Endothelial cell of umbilical vein (primary cell): ENCODE results near the gene TMEM222. TPM values are rescaled to one million over a fixed set of nuclear protein-coding genes. Genes with fewer than 3 reads are reported as not detected.

Experiments
- BruUV-seq: library from RNA; stranded (reverse); fragments of 400-500 nt; replicated peaks from 2 replicates; lab custom pipeline; 2021; lab: Mats Ljungman, UMichigan
- CTCF ChIA-PET: fragments of 300-600, 350-600 bp; sonication (Branson Sonifier 250); formaldehyde crosslinking; loops from one replicate; lab custom pipeline; 2021; ENCODE audit warnings: antibody characterized with exemption, inconsistent platforms; lab: Charles Lee
- POLR2A ChIA-PET: fragments of 300-600, 350-600 bp; sonication (Branson Sonifier 250); formaldehyde crosslinking; loops from one replicate; lab custom pipeline; 2021; ENCODE audit warnings: antibody characterized with exemption, inconsistent platforms; lab: Charles Lee
- DNase-seq: peaks from one replicate; pipeline ENCODE4 v3.0.0-alpha.2; 2011; ENCODE audit warnings: low read depth, low spot score
- FAIRE-seq: peaks from 2 replicates; lab custom pipeline; 2011; peaks lifted over from hg19 to GRCh38; lab: Jason Lieb, UNC
- H2AFZ ChIP-seq: 2 replicates; pipeline ENCODE4 v1.6.0; 2012; ENCODE audit warnings: low read depth, low read length, control low read depth, inconsistent platforms
- H3K27ac ChIP-seq: 2 replicates; pipeline ENCODE4 v1.5.1; 2011; ENCODE audit warnings: low read depth, mild to moderate bottlenecking, control low read depth, low read length, moderate library complexity; ENCODE audit not compliant: insufficient read depth
- H3K27me3 ChIP-seq, 2 experiments: 2 replicates each; pipeline versions ENCODE4 v1.6.0 to v1.6.1; 2011; ENCODE audit warnings: low read length in 2 of 2, mixed read lengths in 1 of 2; ENCODE audit not compliant: control insufficient read depth in 2 of 2, insufficient read depth in 2 of 2
- H3K36me3 ChIP-seq, 2 experiments: 2 replicates in 1 of 2; 3 replicates in 1 of 2; pipeline ENCODE4 v1.5.1; 2011; ENCODE audit warnings: low read length in 2 of 2, mild to moderate bottlenecking in 1 of 2, moderate library complexity in 1 of 2; ENCODE audit not compliant: control insufficient read depth in 2 of 2, insufficient read depth in 2 of 2; ENCODE audit errors: extremely low read depth in 1 of 2
- H3K4me1 ChIP-seq: 3 replicates; pipeline ENCODE4 v1.5.1; 2011; ENCODE audit warnings: mild to moderate bottlenecking, low read length; ENCODE audit not compliant: control insufficient read depth, insufficient read depth; ENCODE audit errors: extremely low read depth
- H3K4me2 ChIP-seq: 2 replicates; pipeline ENCODE4 v1.6.1; 2011; ENCODE audit warnings: low read length, control low read depth, mixed read lengths; ENCODE audit not compliant: insufficient read depth
- H3K4me3 ChIP-seq, 3 experiments: fragments of 200-600 bp in 1 of 3; sonication (generic), shearing (Covaris generic) in 1 of 3; replicated peaks in 1 of 3; 2 replicates each; pipeline ENCODE4 v1.5.1; 2011 to 2016; ENCODE audit warnings: control low read depth in 3 of 3, low read length in 3 of 3, mild to moderate bottlenecking in 2 of 3, inconsistent platforms in 1 of 3, low read depth in 1 of 3, moderate library complexity in 1 of 3; ENCODE audit not compliant: insufficient read depth in 1 of 3
- H3K79me2 ChIP-seq: 2 replicates; pipeline ENCODE4 v1.6.0; 2012; ENCODE audit warnings: low read length, inconsistent platforms; ENCODE audit not compliant: control insufficient read depth, insufficient read depth
- H3K9ac ChIP-seq: replicated peaks from 2 replicates; pipeline ENCODE3; 2011; ENCODE audit warnings: low read length, control low read depth; ENCODE audit not compliant: insufficient read depth; ENCODE audit errors: extremely low read depth
- H3K9me1 ChIP-seq: replicated peaks from 3 replicates; pipeline ENCODE4 v1.6.0; 2011; ENCODE audit warnings: mild to moderate bottlenecking, low read length; ENCODE audit not compliant: control insufficient read depth, insufficient read depth; ENCODE audit errors: extremely low read depth
- H3K9me3 ChIP-seq: replicated peaks from 2 replicates; pipeline ENCODE4 v1.5.1; 2012; ENCODE audit warnings: low read length, inconsistent platforms; ENCODE audit not compliant: control insufficient read depth, insufficient read depth
- H4K20me1 ChIP-seq: replicated peaks from 2 replicates; pipeline ENCODE3; 2011; ENCODE audit warnings: mild to moderate bottlenecking, low read length; ENCODE audit not compliant: control insufficient read depth, insufficient read depth; ENCODE audit errors: extremely low read depth
- EZH2 ChIP-seq: IDR thresholded peaks from 2 replicates; pipeline ENCODE4 v1.6.1; 2012; ENCODE audit warnings: borderline replicate concordance, low read depth, mild to moderate bottlenecking, moderate library complexity, low read length, inconsistent platforms; ENCODE audit not compliant: severe bottlenecking
- FOS ChIP-seq: IDR thresholded peaks from 2 replicates; pipeline ENCODE4 v1.6.1; 2011; ENCODE audit warnings: mild to moderate bottlenecking, low read length, moderate library complexity, borderline replicate concordance; ENCODE audit not compliant: insufficient read depth
- GATA2 ChIP-seq: IDR thresholded peaks from 2 replicates; pipeline ENCODE4 v1.7.0; 2011; ENCODE audit warnings: low read depth, mild to moderate bottlenecking, moderate library complexity, mixed read lengths, low read length; ENCODE audit not compliant: insufficient read length, insufficient read depth
- JUN ChIP-seq: IDR thresholded peaks from 2 replicates; pipeline ENCODE4 v1.6.1; 2011; ENCODE audit warnings: borderline replicate concordance, low read depth; ENCODE audit not compliant: insufficient read length, insufficient read depth
- MYC ChIP-seq: IDR thresholded peaks from one replicate; pipeline ENCODE4 v1.6.1; 2011; ENCODE audit warnings: mild to moderate bottlenecking, low read depth, low read length
- POLR2A ChIP-seq: IDR thresholded peaks from 2 replicates; pipeline ENCODE4 v1.6.1; 2012; ENCODE audit warnings: low read depth, mild to moderate bottlenecking, control low read depth, low read length
- POLR2AphosphoS5 ChIP-seq: IDR thresholded peaks from 2 replicates; pipeline ENCODE4 v1.6.1; 2012; ENCODE audit warnings: low read depth, mild to moderate bottlenecking, control low read depth, low read length, moderate library complexity; ENCODE audit not compliant: insufficient read depth
- dilution Hi-C: fragments of 300-500 bp; cut with MboI; formaldehyde crosslinking; loops from one replicate; pipeline ENCODE4 v1.15.0; 2019; ENCODE audit warnings: low sequenced_read_pairs; ENCODE audit not compliant: extremely low pct_ligation_motif_present
- intact Hi-C: fragments of 100-400 bp; cut with micrococcal nuclease; formaldehyde crosslinking; loops from one replicate; pipeline ENCODE4 v1.10.0; 2022
- polyA plus RNA-seq, 4 experiments: library from polyadenylated mRNA; depleted of rRNA in 3 of 4; stranded (reverse) in 3 of 4; unstranded in 1 of 4; fragments of >200 nt; gene quantifications; 2 replicates each; pipeline versions ENCODE4 v1.2.1 to v1.2.3, GENCODE V29; 2011 to 2012; ENCODE audit warnings: missing spikeins in 1 of 4
- total RNA-seq: library from RNA; stranded (reverse); gene quantifications from 2 replicates; pipeline ENCODE4 v1.2.3, GENCODE V29; 2021
- TF ChIP-seq, protein P1 (sequence below), 2 donors: IDR thresholded peaks; 1 replicate in 1 of 2; 2 replicates in 1 of 2; pipeline ENCODE4 v1.5.1; 2011; ENCODE audit warnings: low read length in 2 of 2, mild to moderate bottlenecking in 2 of 2, moderate library complexity in 2 of 2, control low read depth in 1 of 2, inconsistent platforms in 1 of 2, low read depth in 1 of 2; ENCODE audit not compliant: insufficient read depth in 1 of 2; ENCODE audit errors: extremely low read depth in 1 of 2
- TF ChIP-seq, protein P2 (sequence below): IDR thresholded peaks from 2 replicates; pipeline ENCODE4 v1.6.1; 2011; ENCODE audit not compliant: insufficient read depth, insufficient read length

TMEM222 gene
- total and polyA plus RNA-seq, 2 donors (not counting 3 experiments of a cell fraction or from before 2014, with no cell fraction given): 45.8 to 76.1 TPM

DNA sequence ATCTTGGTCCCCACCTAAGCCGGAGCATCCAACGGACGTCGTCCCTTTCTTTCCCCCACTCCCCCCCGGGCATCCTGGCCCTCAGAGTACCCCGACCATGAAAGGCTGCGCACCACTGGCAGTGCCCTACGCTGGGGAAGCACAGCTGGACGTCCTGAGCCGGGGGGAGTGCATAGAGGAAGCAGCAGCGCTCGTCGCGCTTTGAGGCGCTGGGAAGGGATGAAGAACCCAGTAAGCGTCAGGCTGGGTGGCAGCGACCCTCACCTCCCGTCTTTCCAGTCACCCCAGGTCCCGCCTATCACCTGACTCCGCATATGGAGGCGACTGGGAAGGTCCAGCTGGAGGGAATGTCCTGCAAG lies 39.1 kb downstream of the TMEM222 start:
- TF ChIP-seq POLR2A: no peak
- TF ChIP-seq EZH2: no peak
- TF ChIP-seq POLR2AphosphoS5: no peak
- no peak for TF ChIP-seq JUN
- TF ChIP-seq FOS: no peak
- no peak for TF ChIP-seq GATA2
- TF ChIP-seq MYC: no peak
- TF ChIP-seq, protein P1, sequence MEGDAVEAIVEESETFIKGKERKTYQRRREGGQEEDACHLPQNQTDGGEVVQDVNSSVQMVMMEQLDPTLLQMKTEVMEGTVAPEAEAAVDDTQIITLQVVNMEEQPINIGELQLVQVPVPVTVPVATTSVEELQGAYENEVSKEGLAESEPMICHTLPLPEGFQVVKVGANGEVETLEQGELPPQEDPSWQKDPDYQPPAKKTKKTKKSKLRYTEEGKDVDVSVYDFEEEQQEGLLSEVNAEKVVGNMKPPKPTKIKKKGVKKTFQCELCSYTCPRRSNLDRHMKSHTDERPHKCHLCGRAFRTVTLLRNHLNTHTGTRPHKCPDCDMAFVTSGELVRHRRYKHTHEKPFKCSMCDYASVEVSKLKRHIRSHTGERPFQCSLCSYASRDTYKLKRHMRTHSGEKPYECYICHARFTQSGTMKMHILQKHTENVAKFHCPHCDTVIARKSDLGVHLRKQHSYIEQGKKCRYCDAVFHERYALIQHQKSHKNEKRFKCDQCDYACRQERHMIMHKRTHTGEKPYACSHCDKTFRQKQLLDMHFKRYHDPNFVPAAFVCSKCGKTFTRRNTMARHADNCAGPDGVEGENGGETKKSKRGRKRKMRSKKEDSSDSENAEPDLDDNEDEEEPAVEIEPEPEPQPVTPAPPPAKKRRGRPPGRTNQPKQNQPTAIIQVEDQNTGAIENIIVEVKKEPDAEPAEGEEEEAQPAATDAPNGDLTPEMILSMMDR (IDR thresholded peaks at IDR 0.05; ENCODE audit: extremely low read depth in 1 of 2, insufficient read depth in 1 of 2, low read depth in 1 of 2, low read length in 2 of 2): no peak
- TF ChIP-seq, protein P2, sequence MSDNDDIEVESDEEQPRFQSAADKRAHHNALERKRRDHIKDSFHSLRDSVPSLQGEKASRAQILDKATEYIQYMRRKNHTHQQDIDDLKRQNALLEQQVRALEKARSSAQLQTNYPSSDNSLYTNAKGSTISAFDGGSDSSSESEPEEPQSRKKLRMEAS: no peak
- Histone ChIP-seq H3K9me1 (no peaks in the 10 kb centered on the region), H3K27me3 (no peaks in the 10 kb centered on the region), H4K20me1 (no peaks in the 10 kb centered on the region), H3K36me3 (peaks cover 0 to 2% of the 10 kb centered on the region in 2 experiments), H3K27ac (no peak overlapping the region), H3K4me2 (no peak overlapping the region), H3K9ac (no peak overlapping the region), H2AFZ (no peak overlapping the region), H3K79me2 (no peaks in the 10 kb centered on the region), H3K9me3 (no peaks in the 10 kb centered on the region), H3K4me3 (no peak overlapping the region), H3K4me1 (peaks cover 6% of the 10 kb centered on the region)
- FAIRE-seq (no peak), DNase-seq (no peak)
- ChIA-PET CTCF (no interaction called here), POLR2A (no interaction called here)
- BruUV-seq: no TSS peak
- dilution Hi-C loops (no loop called here), intact Hi-C loops (no loop called here)
